ENCODE data around the gene ITSN2. TPM values are rescaled to one million over a fixed set of nuclear protein-coding genes. Genes with fewer than 3 reads are reported as not detected.

ITSN2 gene
- polyA plus RNA-seq, 3 donors = 26.0 to 91.1 (median 40.4) TPM

GRCh38 chr2:24274809-24275208, 85.5 kb downstream of the ITSN2 start:
- Histone ChIP-seq H3K27ac (ENCODE audit: low read depth in 1 of 2, low read length in 2 of 2) (no peak overlapping the region), H3K4me1 (ENCODE audit: control insufficient read depth in 1 of 2, insufficient read depth in 2 of 2, low read length in 2 of 2) (no peaks in the 10 kb centered on the region), H3K27me3 (ENCODE audit: control insufficient read depth in 2 of 2, insufficient read depth in 2 of 2, low read length in 2 of 2) (no peaks in the 10 kb centered on the region), H4K20me1 (ENCODE audit: insufficient read depth, low read length) (peaks cover 36% of the 10 kb centered on the region), H3K4me2 (replicated peaks; ENCODE audit: extremely low read depth, low read length, poor library complexity, severe bottlenecking) (no peak overlapping the region), H3K79me2 (ENCODE audit: insufficient read depth, low read length) (no peaks in the 10 kb centered on the region), H3K9me3 (replicated peaks in 1 of 2; ENCODE audit: control insufficient read depth in 1 of 2, insufficient read depth in 1 of 2, low read length in 2 of 2) (no peaks in the 10 kb centered on the region), H3K9ac (ENCODE audit: insufficient read depth, low read length, poor library complexity, severe bottlenecking) (no peak overlapping the region), H3K36me3 (replicated peaks in 1 of 2; ENCODE audit: control insufficient read depth in 1 of 2, insufficient read depth in 2 of 2, low read length in 2 of 2) (peaks cover 76 to 96% of the 10 kb centered on the region in 2 donors), H2AFZ (ENCODE audit: insufficient read depth, low read depth, low read length, poor library complexity, severe bottlenecking) (no peak overlapping the region), H3K4me3 (replicated peaks in 1 of 3; ENCODE audit: low read depth in 2 of 3, low read length in 3 of 3) (no peak overlapping the region)
- H3K9me3 Mint-ChIP-seq = no peaks in the 10 kb centered on the region
- H3K27ac Mint-ChIP-seq = no peak overlapping the region
- TF ChIP-seq, protein P1, sequence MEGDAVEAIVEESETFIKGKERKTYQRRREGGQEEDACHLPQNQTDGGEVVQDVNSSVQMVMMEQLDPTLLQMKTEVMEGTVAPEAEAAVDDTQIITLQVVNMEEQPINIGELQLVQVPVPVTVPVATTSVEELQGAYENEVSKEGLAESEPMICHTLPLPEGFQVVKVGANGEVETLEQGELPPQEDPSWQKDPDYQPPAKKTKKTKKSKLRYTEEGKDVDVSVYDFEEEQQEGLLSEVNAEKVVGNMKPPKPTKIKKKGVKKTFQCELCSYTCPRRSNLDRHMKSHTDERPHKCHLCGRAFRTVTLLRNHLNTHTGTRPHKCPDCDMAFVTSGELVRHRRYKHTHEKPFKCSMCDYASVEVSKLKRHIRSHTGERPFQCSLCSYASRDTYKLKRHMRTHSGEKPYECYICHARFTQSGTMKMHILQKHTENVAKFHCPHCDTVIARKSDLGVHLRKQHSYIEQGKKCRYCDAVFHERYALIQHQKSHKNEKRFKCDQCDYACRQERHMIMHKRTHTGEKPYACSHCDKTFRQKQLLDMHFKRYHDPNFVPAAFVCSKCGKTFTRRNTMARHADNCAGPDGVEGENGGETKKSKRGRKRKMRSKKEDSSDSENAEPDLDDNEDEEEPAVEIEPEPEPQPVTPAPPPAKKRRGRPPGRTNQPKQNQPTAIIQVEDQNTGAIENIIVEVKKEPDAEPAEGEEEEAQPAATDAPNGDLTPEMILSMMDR (IDR thresholded peaks at IDR 0.05) = no peak
- no peak for DNase-seq
- no peaks in the 10 kb centered on the region for H3K27me3 Mint-ChIP-seq (ENCODE audit: low read depth in 3 of 3)
- H3K4me3 Mint-ChIP-seq = no peak overlapping the region
- intact Hi-C loops (cut with micrococcal nuclease) = no loop called here
- H3K36me3 Mint-ChIP-seq = peaks cover 59 to 79% of the 10 kb centered on the region in 2 donors
- peaks cover 6% of the 10 kb centered on the region for H3K4me1 Mint-ChIP-seq

DNA sequence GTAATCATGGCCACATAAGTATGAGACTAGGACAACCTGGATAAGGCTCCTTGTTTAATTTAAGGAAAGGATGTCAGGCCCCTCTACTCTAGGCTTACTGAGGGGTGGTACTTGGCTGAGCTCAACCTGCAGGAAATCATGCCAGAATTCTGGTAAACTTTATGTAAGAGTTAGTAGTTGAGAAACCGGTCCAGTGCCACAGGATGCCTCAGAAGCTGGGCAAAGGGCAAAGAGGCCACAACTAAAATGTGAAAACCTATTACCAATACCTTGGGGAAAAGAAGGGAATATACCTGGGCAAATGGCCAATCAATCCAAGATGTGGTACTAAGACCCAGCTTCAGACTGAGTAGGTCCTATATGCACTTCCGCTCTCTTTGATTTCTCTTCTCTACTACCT, 86.7 kb downstream of the ITSN2 start:
- Histone ChIP-seq H3K36me3 (replicated peaks in 1 of 2; ENCODE audit: control insufficient read depth in 1 of 2, insufficient read depth in 2 of 2, low read length in 2 of 2) (peaks cover 88 to 97% of the 10 kb centered on the region in 2 donors), H3K4me2 (replicated peaks; ENCODE audit: extremely low read depth, low read length, poor library complexity, severe bottlenecking) (no peak overlapping the region), H3K9me3 (replicated peaks in 1 of 2; ENCODE audit: control insufficient read depth in 1 of 2, insufficient read depth in 1 of 2, low read length in 2 of 2) (no peaks in the 10 kb centered on the region), H3K4me3 (replicated peaks in 1 of 3; ENCODE audit: low read depth in 2 of 3, low read length in 3 of 3) (no peak overlapping the region), H3K9ac (ENCODE audit: insufficient read depth, low read length, poor library complexity, severe bottlenecking) (no peak overlapping the region), H4K20me1 (ENCODE audit: insufficient read depth, low read length) (peaks cover 45% of the 10 kb centered on the region), H3K79me2 (ENCODE audit: insufficient read depth, low read length) (no peaks in the 10 kb centered on the region), H3K4me1 (ENCODE audit: control insufficient read depth in 1 of 2, insufficient read depth in 2 of 2, low read length in 2 of 2) (no peaks in the 10 kb centered on the region), H3K27ac (ENCODE audit: low read depth in 1 of 2, low read length in 2 of 2) (no peak overlapping the region), H3K27me3 (ENCODE audit: control insufficient read depth in 2 of 2, insufficient read depth in 2 of 2, low read length in 2 of 2) (no peaks in the 10 kb centered on the region), H2AFZ (ENCODE audit: insufficient read depth, low read depth, low read length, poor library complexity, severe bottlenecking) (no peak overlapping the region)
- Mint-ChIP-seq H3K4me1 (peaks cover 6% of the 10 kb centered on the region), H3K27me3 (ENCODE audit: low read depth in 3 of 3) (no peaks in the 10 kb centered on the region), H3K9me3 (no peaks in the 10 kb centered on the region), H3K36me3 (peaks cover 66 to 85% of the 10 kb centered on the region in 2 donors), H3K4me3 (no peak overlapping the region), H3K27ac (no peak overlapping the region)
- TF ChIP-seq, protein P1 (IDR thresholded peaks at IDR 0.05) = no peak
- WGBS (ENCODE audit: insufficient coverage) = no CpG with 5 or more reads among the region's 2 CpGs
- DNase-seq = no peak
- intact Hi-C loops (cut with micrococcal nuclease) = no loop called here
